Transverse colon (tissue), 3 donors: Measurements from ENCODE around the gene PIK3CD.

ENCODE experiments used
- CTCF ChIP-seq, 5 experiments: fragments of 200-600 bp in 3 of 5; fragments of 450-650 bp in 2 of 5; sonication (generic) in 3 of 5; IDR thresholded peaks; 1 replicate in 2 of 5; 2 replicates in 3 of 5; pipeline ENCODE4 v1.5.1; 2016 to 2017; ENCODE audit warnings: antibody characterized with exemption in 5 of 5, inconsistent platforms in 3 of 5, mild to moderate bottlenecking in 2 of 5, moderate library complexity in 1 of 5
- POLR2A ChIP-seq: fragments of 450-650 bp; IDR thresholded peaks from one replicate; pipeline ENCODE4 v1.6.1; 2016; ENCODE audit warnings: antibody characterized with exemption, mild to moderate bottlenecking, moderate library complexity

- TF ChIP-seq CTCF (IDR thresholded peaks at IDR 0.05) (no peak), POLR2A (no peak)
Measured at GRCh38 chr1:9654834-9655723, 3.5 kb downstream of the PIK3CD start.
